Measurements from ENCODE around the gene COQ6. TPM values are rescaled to one million over a fixed set of nuclear protein-coding genes. Genes with fewer than 3 reads are reported as not detected.

The COQ6 gene
- 10 to 100 TPM; 29.4 to 52.2 (median 48.0) TPM for total RNA-seq
- 10 to 100 TPM; 32.6 to 33.6 TPM for polyA plus RNA-seq
- long read RNA-seq, donor 1, transcript COQ6-201 (12 exons, 2,118 nt): major isoform, 91 of 129 reads
- long read RNA-seq, donor 1, partial matches to known transcripts: 22 of 129 reads
- long read RNA-seq, donor 1, other reads (novel, unspliced or antisense): 16 of 129 reads
- long read RNA-seq, donor 2, transcript COQ6-201 (12 exons, 2,118 nt): major isoform, 109 of 159 reads
- long read RNA-seq, donor 2, partial matches to known transcripts: 36 of 159 reads
- long read RNA-seq, donor 2, other reads (novel, unspliced or antisense): 13 of 159 reads
- long read RNA-seq, donor 3, transcript COQ6-201 (12 exons, 2,118 nt): major isoform, 211 of 247 reads
- long read RNA-seq, donor 3, partial matches to known transcripts: 14 of 247 reads
- long read RNA-seq, donor 3, other reads (novel, unspliced or antisense): 20 of 247 reads

DNA sequence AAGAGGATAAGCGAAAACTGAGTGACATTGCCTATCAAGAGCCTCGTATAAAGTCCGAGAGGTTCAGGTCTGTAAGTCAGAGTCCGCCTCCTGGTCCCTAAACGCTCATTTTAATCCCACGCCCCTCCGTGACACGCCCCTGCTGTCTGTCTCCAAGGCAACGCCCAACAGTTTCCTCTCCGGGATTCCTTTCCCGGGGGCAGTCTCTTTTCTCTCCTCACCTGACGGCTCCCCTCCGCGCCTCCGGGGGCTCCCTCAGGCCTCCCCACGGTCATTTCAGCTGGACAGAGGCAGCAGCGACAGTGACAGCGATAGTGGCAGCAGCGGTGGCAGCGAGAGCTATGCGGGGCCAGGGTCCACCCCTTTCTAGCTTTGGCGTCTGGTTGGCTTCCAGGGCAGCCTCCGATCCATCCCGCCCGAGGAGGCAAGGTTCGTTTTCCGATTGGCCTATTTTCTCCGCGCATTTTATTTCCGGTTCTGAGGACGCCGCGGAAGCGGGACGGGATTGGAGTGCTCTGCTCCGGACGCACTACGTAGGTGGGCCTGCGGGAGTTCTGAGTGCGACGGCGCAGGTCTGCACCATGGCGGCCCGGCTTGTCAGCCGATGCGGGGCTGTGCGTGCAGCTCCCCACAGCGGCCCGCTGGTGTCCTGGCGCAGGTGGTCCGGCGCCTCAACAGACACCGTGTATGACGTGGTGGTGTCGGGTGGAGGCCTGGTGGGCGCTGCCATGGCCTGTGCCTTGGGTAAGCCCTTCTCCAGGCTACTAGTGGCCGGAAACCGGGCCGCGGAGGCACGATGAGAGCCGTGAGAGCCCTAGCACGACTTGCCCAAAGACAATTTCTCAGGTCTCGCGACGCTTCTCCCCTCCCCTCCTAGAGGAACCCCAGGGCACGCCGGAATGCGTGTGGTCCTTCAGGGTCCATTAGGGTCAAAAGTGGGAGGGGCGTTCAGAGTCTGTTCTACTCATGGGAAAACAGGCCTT lies at the start of gene COQ6, which contains the start of gene FAM161B:
TSS of gene COQ6 (plus strand) at position 551 of the 983 bp plus-strand sequence. CDS start at position 582, 31 bp downstream.
TSS of gene FAM161B (minus strand) at position 343 of the 983 bp plus-strand sequence. CDS start at position 275, 68 bp downstream.
- TF ChIP-seq, protein P1, sequence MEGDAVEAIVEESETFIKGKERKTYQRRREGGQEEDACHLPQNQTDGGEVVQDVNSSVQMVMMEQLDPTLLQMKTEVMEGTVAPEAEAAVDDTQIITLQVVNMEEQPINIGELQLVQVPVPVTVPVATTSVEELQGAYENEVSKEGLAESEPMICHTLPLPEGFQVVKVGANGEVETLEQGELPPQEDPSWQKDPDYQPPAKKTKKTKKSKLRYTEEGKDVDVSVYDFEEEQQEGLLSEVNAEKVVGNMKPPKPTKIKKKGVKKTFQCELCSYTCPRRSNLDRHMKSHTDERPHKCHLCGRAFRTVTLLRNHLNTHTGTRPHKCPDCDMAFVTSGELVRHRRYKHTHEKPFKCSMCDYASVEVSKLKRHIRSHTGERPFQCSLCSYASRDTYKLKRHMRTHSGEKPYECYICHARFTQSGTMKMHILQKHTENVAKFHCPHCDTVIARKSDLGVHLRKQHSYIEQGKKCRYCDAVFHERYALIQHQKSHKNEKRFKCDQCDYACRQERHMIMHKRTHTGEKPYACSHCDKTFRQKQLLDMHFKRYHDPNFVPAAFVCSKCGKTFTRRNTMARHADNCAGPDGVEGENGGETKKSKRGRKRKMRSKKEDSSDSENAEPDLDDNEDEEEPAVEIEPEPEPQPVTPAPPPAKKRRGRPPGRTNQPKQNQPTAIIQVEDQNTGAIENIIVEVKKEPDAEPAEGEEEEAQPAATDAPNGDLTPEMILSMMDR (IDR thresholded peaks at IDR 0.05): peak in 2 of 9 donors; percentile 25 to 36
- peak within 1 kb of the TSS; percentile 57 to 98 (median 94) for H3K27ac ChIP-seq
- H3K27me3 ChIP-seq: no peaks in the 10 kb centered on the region
- DNase-seq (peak; percentile 90 to 96), ATAC-seq (peak; percentile 98 to 99 (median 98))
- H3K9me3 ChIP-seq: no peaks in the 10 kb centered on the region
- intact Hi-C loops (cut with DNase I): loop anchor here in 1 of 10 donors (5.0 kb wide), 1 partner anchor 1662 kb away; no protein-coding TSS in a partner anchor
- WGBS, 2 donors: 0% methylated on average over 70 of the region's 70 CpGs
- peak within 1 kb of the TSS; percentile 48 to 94 (median 80) for H3K4me3 ChIP-seq
- H3K36me3 ChIP-seq: peaks cover 0 to 46% (median 21%) of the 10 kb centered on the region in 9 donors
- peaks cover 3 to 26% (median 16%) of the 10 kb centered on the region in 9 donors for H3K4me1 ChIP-seq

DNA sequence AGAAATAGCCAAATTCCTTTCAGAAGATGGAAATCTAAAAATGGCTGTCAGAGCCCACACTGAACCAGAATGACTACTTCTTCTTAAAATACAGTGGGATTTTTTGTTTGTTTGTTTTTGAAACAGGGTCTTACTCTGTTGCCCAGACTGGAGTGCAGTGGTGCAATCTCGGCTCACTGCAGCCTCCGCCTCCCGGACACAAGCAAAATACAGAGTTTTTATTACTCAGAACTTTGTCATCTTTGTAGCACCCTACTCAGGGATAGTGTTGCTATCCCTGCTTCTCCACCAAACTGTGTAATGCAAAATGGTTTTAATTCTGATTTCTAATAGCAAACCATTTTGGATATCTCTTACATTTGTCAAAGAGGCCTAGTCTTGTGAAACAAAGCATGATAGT lies 47.1 kb upstream of the COQ6 start:
- TF ChIP-seq, protein P1 (IDR thresholded peaks at IDR 0.05): no peak
- H3K36me3 ChIP-seq: peaks cover 0 to 100% (median 69%) of the 10 kb centered on the region in 9 donors
- no peak overlapping the region for H3K4me3 ChIP-seq
- no peaks in the 10 kb centered on the region for H3K27me3 ChIP-seq
- intact Hi-C loops (cut with DNase I): no loop called here
- ATAC-seq (no peak), DNase-seq (no peak)
- H3K27ac ChIP-seq: no peak overlapping the region
- no peaks in the 10 kb centered on the region for H3K4me1 ChIP-seq
- no peaks in the 10 kb centered on the region for H3K9me3 ChIP-seq
- 77 to 83% methylated on average over 3 of the region's 3 CpGs for WGBS, 2 donors

DNA sequence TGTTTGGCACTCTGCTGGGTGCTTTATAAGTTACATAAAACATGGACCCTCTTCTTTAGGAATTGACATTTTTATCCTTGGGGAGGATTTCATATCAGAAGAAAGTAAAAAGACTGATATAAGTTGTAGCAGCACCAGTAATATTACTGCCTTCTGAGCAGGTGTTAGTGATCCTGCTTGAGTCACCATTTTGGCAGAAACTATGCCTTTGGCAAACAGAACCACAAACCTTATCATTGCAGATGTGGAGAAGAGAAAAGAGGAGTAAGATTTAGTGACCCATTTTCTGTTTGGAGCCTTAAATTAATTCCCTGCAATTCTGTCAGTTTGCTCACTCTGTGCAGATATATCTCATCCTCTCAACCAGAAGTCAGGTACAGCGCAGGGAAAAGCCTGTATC lies 40.4 kb upstream of the COQ6 start:
- Histone ChIP-seq H3K27me3 (no peaks in the 10 kb centered on the region), H3K4me1 (no peaks in the 10 kb centered on the region), H3K9me3 (peaks cover 0 to 9% (median 0%) of the 10 kb centered on the region in 11 donors), H3K36me3 (peaks cover 0 to 100% (median 59%) of the 10 kb centered on the region in 9 donors), H3K27ac (no peak overlapping the region), H3K4me3 (no peak overlapping the region)
- intact Hi-C loops (cut with DNase I): no loop called here
- ATAC-seq (no peak), DNase-seq (no peak)
- TF ChIP-seq, protein P1 (IDR thresholded peaks at IDR 0.05): no peak
- WGBS, 2 donors: 90 to 96% methylated on average over 1 of the region's 1 CpG

DNA sequence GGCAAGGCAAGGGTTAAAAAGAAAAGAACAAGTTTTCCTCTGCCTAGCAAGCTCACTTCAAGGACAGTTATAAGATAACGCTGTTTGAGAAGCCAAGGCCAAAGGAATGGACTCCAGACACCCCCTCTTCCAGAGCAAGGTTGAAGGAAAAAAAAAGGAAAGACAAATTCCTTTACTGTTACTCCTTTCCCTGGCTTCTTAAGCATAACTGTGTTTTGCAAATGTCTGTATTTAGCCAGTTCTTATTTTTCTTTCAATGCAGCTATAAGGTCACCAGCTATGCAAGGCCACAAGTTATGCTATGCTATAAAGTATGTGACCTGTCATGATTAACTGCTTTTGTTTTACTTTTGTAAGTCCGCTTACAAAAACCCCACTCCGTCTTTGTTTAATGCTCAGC lies 36.8 kb upstream of the COQ6 start:
- TF ChIP-seq, protein P1 (IDR thresholded peaks at IDR 0.05): no peak
- WGBS, 2 donors: 72 to 75% methylated on average over 3 of the region's 3 CpGs
- H3K36me3 ChIP-seq: peaks cover 0 to 100% (median 31%) of the 10 kb centered on the region in 9 donors

More for the DNA sequence above, 36.8 kb upstream of the COQ6 start:
- Histone ChIP-seq H3K4me1 (no peaks in the 10 kb centered on the region), H3K27me3 (no peaks in the 10 kb centered on the region), H3K4me3 (no peak overlapping the region), H3K27ac (no peak overlapping the region), H3K9me3 (peaks cover 0 to 9% (median 0%) of the 10 kb centered on the region in 11 donors)
- ATAC-seq: no peak
- intact Hi-C loops (cut with DNase I): no loop called here
- DNase-seq: no peak

Measured in heart right ventricle (tissue), 16 donors.